ENCODE data around the gene KCNJ1. TPM values are rescaled to one million over a fixed set of nuclear protein-coding genes. Genes with fewer than 3 reads are reported as not detected.

Gene KCNJ1
- total RNA-seq, 1 donor = not detected

GRCh38 chr11:128884054-128884453 is 17.0 kb upstream of the KCNJ1 start:
- no peaks in the 10 kb centered on the region for H3K4me1 ChIP-seq (ENCODE audit: insufficient read depth, low read length)
- no peak overlapping the region for H3K4me3 ChIP-seq (ENCODE audit: insufficient read depth, low read length)
- H3K79me2 ChIP-seq (ENCODE audit: insufficient read depth, low read length) = no peaks in the 10 kb centered on the region
- no peaks in the 10 kb centered on the region for H3K9me3 ChIP-seq (ENCODE audit: low read depth, low read length)
- no peak for DNase-seq (ENCODE audit: insufficient read length, low spot score, missing footprints)
- no peak overlapping the region for H2AFZ ChIP-seq (ENCODE audit: low read length)
- peaks cover 36% of the 10 kb centered on the region for H3K27me3 ChIP-seq (ENCODE audit: insufficient read depth, low read length)
- no peak overlapping the region for H3K4me2 ChIP-seq (ENCODE audit: insufficient read depth, low read length)
- TF ChIP-seq, protein P1, sequence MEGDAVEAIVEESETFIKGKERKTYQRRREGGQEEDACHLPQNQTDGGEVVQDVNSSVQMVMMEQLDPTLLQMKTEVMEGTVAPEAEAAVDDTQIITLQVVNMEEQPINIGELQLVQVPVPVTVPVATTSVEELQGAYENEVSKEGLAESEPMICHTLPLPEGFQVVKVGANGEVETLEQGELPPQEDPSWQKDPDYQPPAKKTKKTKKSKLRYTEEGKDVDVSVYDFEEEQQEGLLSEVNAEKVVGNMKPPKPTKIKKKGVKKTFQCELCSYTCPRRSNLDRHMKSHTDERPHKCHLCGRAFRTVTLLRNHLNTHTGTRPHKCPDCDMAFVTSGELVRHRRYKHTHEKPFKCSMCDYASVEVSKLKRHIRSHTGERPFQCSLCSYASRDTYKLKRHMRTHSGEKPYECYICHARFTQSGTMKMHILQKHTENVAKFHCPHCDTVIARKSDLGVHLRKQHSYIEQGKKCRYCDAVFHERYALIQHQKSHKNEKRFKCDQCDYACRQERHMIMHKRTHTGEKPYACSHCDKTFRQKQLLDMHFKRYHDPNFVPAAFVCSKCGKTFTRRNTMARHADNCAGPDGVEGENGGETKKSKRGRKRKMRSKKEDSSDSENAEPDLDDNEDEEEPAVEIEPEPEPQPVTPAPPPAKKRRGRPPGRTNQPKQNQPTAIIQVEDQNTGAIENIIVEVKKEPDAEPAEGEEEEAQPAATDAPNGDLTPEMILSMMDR (IDR thresholded peaks at IDR 0.05; ENCODE audit: extremely low read depth, low read depth, low read length) = no peak
- H3K36me3 ChIP-seq (ENCODE audit: insufficient read depth, low read length) = no peaks in the 10 kb centered on the region
- H3K27ac ChIP-seq (ENCODE audit: low read depth, low read length) = no peak overlapping the region
- no peaks in the 10 kb centered on the region for H4K20me1 ChIP-seq (ENCODE audit: insufficient read depth, low read length)

DNA sequence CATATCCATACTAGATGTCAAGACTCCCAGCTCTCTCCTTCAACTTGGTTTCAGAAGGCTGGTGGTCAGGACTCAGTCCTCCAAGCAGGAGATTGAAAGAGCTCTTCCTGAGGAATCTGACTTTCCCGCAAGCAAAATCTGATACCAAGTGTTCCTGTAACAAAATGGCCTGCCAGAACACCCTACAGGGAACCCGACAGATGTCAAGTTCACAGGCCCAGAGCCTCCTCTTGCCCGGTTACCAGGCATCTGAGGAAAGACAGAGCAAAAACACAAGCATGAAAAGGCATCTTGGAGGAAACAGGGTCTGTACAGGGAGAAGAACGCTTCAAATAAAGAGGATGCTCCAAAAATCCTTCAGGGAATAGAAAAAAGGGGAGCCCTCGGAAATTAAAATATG is 15.4 kb upstream of the KCNJ1 start:
- no peak overlapping the region for H2AFZ ChIP-seq (ENCODE audit: low read length)
- no peaks in the 10 kb centered on the region for H3K9me3 ChIP-seq (ENCODE audit: low read depth, low read length)
- no peak overlapping the region for H3K27ac ChIP-seq (ENCODE audit: low read depth, low read length)

DNA sequence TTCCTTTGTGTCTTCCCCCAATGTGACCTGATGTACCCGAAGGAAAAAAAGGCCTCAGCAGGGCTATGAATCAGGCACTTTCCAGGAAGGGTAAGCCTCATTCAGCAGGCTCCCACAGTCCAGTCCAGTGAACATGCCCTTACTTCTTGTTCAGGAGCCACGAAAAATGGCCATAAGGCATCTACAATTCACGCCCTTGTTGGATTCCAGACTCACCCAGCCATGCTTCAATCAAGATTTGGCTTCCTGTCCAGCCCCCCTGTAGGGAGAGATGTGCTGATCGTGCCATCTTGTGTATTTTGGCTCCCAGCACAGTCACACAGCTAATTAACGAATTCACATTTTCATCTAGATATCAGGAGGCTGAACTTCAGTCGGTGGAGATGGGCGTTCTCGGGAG is 14.1 kb upstream of the KCNJ1 start:
- Histone ChIP-seq H3K4me1 (ENCODE audit: insufficient read depth, low read length) (no peaks in the 10 kb centered on the region), H3K27me3 (ENCODE audit: insufficient read depth, low read length) (peaks cover 33% of the 10 kb centered on the region), H3K79me2 (ENCODE audit: insufficient read depth, low read length) (no peaks in the 10 kb centered on the region), H3K27ac (ENCODE audit: low read depth, low read length) (no peak overlapping the region), H3K4me2 (ENCODE audit: insufficient read depth, low read length) (no peak overlapping the region), H2AFZ (ENCODE audit: low read length) (no peak overlapping the region), H3K36me3 (ENCODE audit: insufficient read depth, low read length) (no peaks in the 10 kb centered on the region), H3K9me3 (ENCODE audit: low read depth, low read length) (no peaks in the 10 kb centered on the region), H3K4me3 (ENCODE audit: insufficient read depth, low read length) (no peak overlapping the region), H4K20me1 (ENCODE audit: insufficient read depth, low read length) (no peaks in the 10 kb centered on the region)
- TF ChIP-seq, protein P1 (IDR thresholded peaks at IDR 0.05; ENCODE audit: extremely low read depth, low read depth, low read length) = no peak
- no peak for DNase-seq (ENCODE audit: insufficient read length, low spot score, missing footprints)

More for the DNA sequence above, 15.4 kb upstream of the KCNJ1 start:
- TF ChIP-seq, protein P1 (IDR thresholded peaks at IDR 0.05; ENCODE audit: extremely low read depth, low read depth, low read length) = no peak
- H3K36me3 ChIP-seq (ENCODE audit: insufficient read depth, low read length) = no peaks in the 10 kb centered on the region
- DNase-seq (ENCODE audit: insufficient read length, low spot score, missing footprints) = no peak
- peaks cover 26% of the 10 kb centered on the region for H3K27me3 ChIP-seq (ENCODE audit: insufficient read depth, low read length)
- H3K4me1 ChIP-seq (ENCODE audit: insufficient read depth, low read length) = no peaks in the 10 kb centered on the region
- no peaks in the 10 kb centered on the region for H3K79me2 ChIP-seq (ENCODE audit: insufficient read depth, low read length)
- H4K20me1 ChIP-seq (ENCODE audit: insufficient read depth, low read length) = no peaks in the 10 kb centered on the region
- H3K4me3 ChIP-seq (ENCODE audit: insufficient read depth, low read length) = no peak overlapping the region
- no peak overlapping the region for H3K4me2 ChIP-seq (ENCODE audit: insufficient read depth, low read length)

GRCh38 chr11:128879817-128880216 is 12.7 kb upstream of the KCNJ1 start:
- H4K20me1 ChIP-seq (ENCODE audit: insufficient read depth, low read length) = no peaks in the 10 kb centered on the region
- H2AFZ ChIP-seq (ENCODE audit: low read length) = no peak overlapping the region
- H3K4me3 ChIP-seq (ENCODE audit: insufficient read depth, low read length) = no peak overlapping the region
- no peak overlapping the region for H3K4me2 ChIP-seq (ENCODE audit: insufficient read depth, low read length)
- no peaks in the 10 kb centered on the region for H3K4me1 ChIP-seq (ENCODE audit: insufficient read depth, low read length)
- no peaks in the 10 kb centered on the region for H3K9me3 ChIP-seq (ENCODE audit: low read depth, low read length)
- no peaks in the 10 kb centered on the region for H3K79me2 ChIP-seq (ENCODE audit: insufficient read depth, low read length)
- no peaks in the 10 kb centered on the region for H3K36me3 ChIP-seq (ENCODE audit: insufficient read depth, low read length)
- no peak for DNase-seq (ENCODE audit: insufficient read length, low spot score, missing footprints)
- TF ChIP-seq, protein P1 (IDR thresholded peaks at IDR 0.05; ENCODE audit: extremely low read depth, low read depth, low read length) = no peak
- H3K27ac ChIP-seq (ENCODE audit: low read depth, low read length) = no peak overlapping the region
- H3K27me3 ChIP-seq (ENCODE audit: insufficient read depth, low read length) = peaks cover 34% of the 10 kb centered on the region
